HG03097 (cell line): ENCODE measurements around the gene CACNA2D4.

Experiments
- ATAC-seq: cut with Tn5 transposase; IDR thresholded peaks from one replicate; pipeline ENCODE4 v1.9.1; 2021; ENCODE audit not compliant: unreplicated experiment, low FRiP score

CACNA2D4 gene

GRCh38 chr12:1794440-1795090 is 123.9 kb downstream of the CACNA2D4 start:
- ATAC-seq = no peak

- no peak for ATAC-seq
Measured at GRCh38 chr12:1793426-1794210, 124.8 kb downstream of the CACNA2D4 start.

GRCh38 chr12:1792406-1792805 is 126.0 kb downstream of the CACNA2D4 start:
- no peak for ATAC-seq

GRCh38 chr12:1791104-1791841 is 127.2 kb downstream of the CACNA2D4 start:
- ATAC-seq = no peak

- ATAC-seq = no peak
Measured at GRCh38 chr12:1790444-1790843, 128.0 kb downstream of the CACNA2D4 start.

- no peak for ATAC-seq
Measured at GRCh38 chr12:1787714-1788113, 130.7 kb downstream of the CACNA2D4 start.

- no peak for ATAC-seq
Measured at GRCh38 chr12:1782215-1782614, 136.2 kb downstream of the CACNA2D4 start.

GRCh38 chr12:1781772-1782171 is 136.7 kb downstream of the CACNA2D4 start:
- no peak for ATAC-seq

GRCh38 chr12:1779783-1780182 is 138.7 kb downstream of the CACNA2D4 start:
- ATAC-seq = no peak

GRCh38 chr12:1778911-1779310 is 139.5 kb downstream of the CACNA2D4 start:
- no peak for ATAC-seq

GRCh38 chr12:1777798-1778197 is 140.7 kb downstream of the CACNA2D4 start:
- no peak for ATAC-seq

- ATAC-seq = no peak
Measured at GRCh38 chr12:1776170-1776921, 142.1 kb downstream of the CACNA2D4 start.

GRCh38 chr12:1773937-1774655 is 144.4 kb downstream of the CACNA2D4 start:
- no peak for ATAC-seq

- no peak for ATAC-seq
Measured at GRCh38 chr12:1769809-1770494, 148.5 kb downstream of the CACNA2D4 start.

GRCh38 chr12:1768615-1769014 is 149.8 kb downstream of the CACNA2D4 start:
- no peak for ATAC-seq

- ATAC-seq = no peak
Measured at GRCh38 chr12:1767407-1768090, 150.9 kb downstream of the CACNA2D4 start.

- ATAC-seq = no peak
Measured at GRCh38 chr12:1766110-1766509, 152.3 kb downstream of the CACNA2D4 start.

GRCh38 chr12:1763153-1763552 is 155.3 kb downstream of the CACNA2D4 start:
- no peak for ATAC-seq

- ATAC-seq = no peak
Measured at GRCh38 chr12:1761857-1762256, 156.6 kb downstream of the CACNA2D4 start.
